Kidney tubule cell (primary cell): ENCODE results near the gene THAP9.
"Not testable (repeated sequence)": the region's sequence is repeated elsewhere in the genome, so short reads cannot be mapped to it uniquely, and the experiment has no call there.

Experiments used
- DNase-seq: peaks from one replicate; pipeline ENCODE4 v3.0.0-alpha.2; 2018; ENCODE audit warnings: low spot score

Gene THAP9

GRCh38 chr4:82900411-82901182, at the start of gene THAP9:
Gene THAP9, plus strand, starts transcription at chr4:82900735. Its CDS starts 68 bp downstream, at chr4:82900803.
- DNase-seq, result peak; percentile 100

- no peak for DNase-seq
Measured at GRCh38 chr4:82851318-82851717, 49.2 kb upstream of the THAP9 start.

GRCh38 chr4:82851885-82852750, 48.4 kb upstream of the THAP9 start:
- DNase-seq, result peak; percentile 35

GRCh38 chr4:82852751-82853285, 47.7 kb upstream of the THAP9 start:
- no peak for DNase-seq

- not testable (repeated sequence) for DNase-seq
Measured at GRCh38 chr4:82860487-82860886, 40.0 kb upstream of the THAP9 start.

- DNase-seq, result no peak
Measured at GRCh38 chr4:82861529-82861928, 39.0 kb upstream of the THAP9 start.

- DNase-seq, result no peak
Measured at GRCh38 chr4:82864336-82864979, 36.1 kb upstream of the THAP9 start.

- peak; percentile 91 for DNase-seq
Measured at GRCh38 chr4:82865592-82865991, 34.9 kb upstream of the THAP9 start.

GRCh38 chr4:82866033-82866432, 34.5 kb upstream of the THAP9 start:
- peak; percentile 61 for DNase-seq

GRCh38 chr4:82866706-82867385, 33.7 kb upstream of the THAP9 start:
- DNase-seq, result no peak

GRCh38 chr4:82868572-82868971, 32.0 kb upstream of the THAP9 start:
- no peak for DNase-seq

- DNase-seq, result no peak
Measured at GRCh38 chr4:82885410-82885809, 15.1 kb upstream of the THAP9 start.

GRCh38 chr4:82886147-82886942, 14.2 kb upstream of the THAP9 start:
- no peak for DNase-seq

GRCh38 chr4:82889287-82889686, 11.2 kb upstream of the THAP9 start:
- no peak for DNase-seq

- no peak for DNase-seq
Measured at GRCh38 chr4:82890528-82890900, 10.0 kb upstream of the THAP9 start.

- DNase-seq, result peak; percentile 97
Measured at GRCh38 chr4:82890901-82891706, 9.4 kb upstream of the THAP9 start, which contains the start of gene SEC31A. Gene SEC31A, minus strand, starts transcription at chr4:82891153. Its CDS starts 9,217 bp downstream, at chr4:82881936.

GRCh38 chr4:82891707-82892466, 8.6 kb upstream of the THAP9 start:
- DNase-seq, result no peak

GRCh38 chr4:82892467-82892802, 8.1 kb upstream of the THAP9 start:
- no peak for DNase-seq

- no peak for DNase-seq
Measured at GRCh38 chr4:82893942-82894341, 6.6 kb upstream of the THAP9 start.
